GM12878 (cell line): ENCODE measurements around the gene RRH. TPM values are rescaled to one million over a fixed set of nuclear protein-coding genes. Genes with fewer than 3 reads are reported as not detected.
"Not testable (repeated sequence)": the region's sequence is repeated elsewhere in the genome, so short reads cannot be mapped to it uniquely, and the experiment has no call there.

ENCODE experiments used
- ATAC-seq: fragments of 200-7000 bp; cut with Tn5 transposase; 3 replicates; pipeline ENCODE4 v1.9.1; 2020; ENCODE audit warnings: mild to moderate bottlenecking, moderate library complexity
- BruUV-seq: library from RNA; stranded (reverse); fragments of 400-500 nt; replicated peaks from 2 replicates; lab custom pipeline; 2021; lab: Mats Ljungman, UMichigan
- CTCF ChIA-PET: fragments of 300-600 bp; sonication (Branson Sonifier 250); formaldehyde crosslinking; extraction: SDS; loops from one replicate; lab custom pipeline; 2021; ENCODE audit warnings: inconsistent platforms; lab: Yijun Ruan, JAX
- POLR2A ChIA-PET: fragments of 350-600 bp; formaldehyde crosslinking; extraction: SDS; loops from one replicate; lab custom pipeline; 2021; ENCODE audit warnings: inconsistent platforms; lab: Charles Lee
- RAD21 ChIA-PET: fragments of 300-600 bp; sonication (Branson Sonifier 250); formaldehyde crosslinking; loops from one replicate; lab custom pipeline; 2023; ENCODE audit warnings: antibody characterized with exemption; ENCODE audit not compliant: unreplicated experiment; lab: Charles Lee
- SMC1A ChIA-PET: fragments of 300-600 bp; sonication (Branson Sonifier 250); formaldehyde crosslinking; loops from one replicate; lab custom pipeline; 2023; ENCODE audit not compliant: unreplicated experiment, uncharacterized antibody; lab: Charles Lee
- DNase-seq: peaks from one replicate; pipeline ENCODE4 v3.0.0-alpha.2; 2011; ENCODE audit warnings: low read depth, low spot score
- FAIRE-seq: peaks from 3 replicates; lab custom pipeline; 2011; peaks lifted over from hg19 to GRCh38; lab: Jason Lieb, UNC
- H2AFZ ChIP-seq: 2 replicates; pipeline ENCODE4 v1.6.0; 2011; ENCODE audit warnings: low read depth, low read length, control low read depth; ENCODE audit not compliant: control insufficient read depth
- H3K27ac ChIP-seq: 2 replicates; pipeline ENCODE4 v1.5.1; 2011; ENCODE audit warnings: control low read depth; ENCODE audit not compliant: control insufficient read depth, insufficient read depth
- H3K27me3 ChIP-seq, 2 experiments: replicated peaks in 1 of 2; 2 replicates each; pipeline versions ENCODE4 v1.6.0 to v1.6.1; 2011; ENCODE audit warnings: low read length in 1 of 2; ENCODE audit not compliant: control insufficient read depth in 2 of 2, insufficient read depth in 2 of 2
- H3K36me3 ChIP-seq, 2 experiments: 2 replicates each; pipeline ENCODE4 v1.5.1; 2011; ENCODE audit warnings: low read length in 1 of 2; ENCODE audit not compliant: control insufficient read depth in 2 of 2, insufficient read depth in 2 of 2
- H3K4me1 ChIP-seq: 2 replicates; pipeline ENCODE4 v1.6.1; 2011; ENCODE audit warnings: mild to moderate bottlenecking, low read length, moderate library complexity, mixed read lengths; ENCODE audit not compliant: control insufficient read depth, insufficient read depth
- H3K4me2 ChIP-seq: 2 replicates; pipeline ENCODE4 v1.6.0; 2011; ENCODE audit warnings: control low read depth; ENCODE audit not compliant: control insufficient read depth, insufficient read depth
- H3K4me3 ChIP-seq: fragments of 200-600 bp; sonication (generic); 2 replicates; pipeline ENCODE4 v1.5.1; 2016
- H3K79me2 ChIP-seq: 2 replicates; pipeline ENCODE4 v1.6.0; 2011; ENCODE audit warnings: low read length; ENCODE audit not compliant: control insufficient read depth, insufficient read depth
- H3K9ac ChIP-seq: 2 replicates; pipeline ENCODE4 v1.8.0; 2011; ENCODE audit warnings: low read length, control low read depth, mixed read lengths; ENCODE audit not compliant: control insufficient read depth, insufficient read depth
- H3K9me3 ChIP-seq: replicated peaks from 3 replicates; pipeline ENCODE4 v1.5.1; 2011; ENCODE audit warnings: mild to moderate bottlenecking, low read length; ENCODE audit not compliant: control insufficient read depth, insufficient read depth
- H4K20me1 ChIP-seq: 2 replicates; pipeline ENCODE4 v1.6.0; 2011; ENCODE audit not compliant: control insufficient read depth, insufficient read depth
- ATF2 ChIP-seq: IDR thresholded peaks from 2 replicates; pipeline ENCODE4 v1.6.1; 2012; ENCODE audit warnings: low read length, inconsistent platforms
- BCL3 ChIP-seq: IDR thresholded peaks from 2 replicates; pipeline ENCODE4 v1.6.1; 2011; ENCODE audit warnings: borderline replicate concordance, low read depth, mild to moderate bottlenecking, moderate library complexity, low read length; ENCODE audit not compliant: insufficient read depth, poor library complexity, severe bottlenecking
- KDM1A ChIP-seq: fragments of 200-600 bp; sonication (generic); IDR thresholded peaks from 2 replicates; pipeline ENCODE4 v1.6.1; 2016; ENCODE audit warnings: borderline replicate concordance
- NR2C2 ChIP-seq: IDR thresholded peaks from 2 replicates; pipeline ENCODE4 v1.6.1; 2011; ENCODE audit warnings: borderline replicate concordance, low read depth; ENCODE audit not compliant: control insufficient read depth, insufficient read length
- SREBF1 ChIP-seq: IDR thresholded peaks from 2 replicates; pipeline ENCODE4 v1.6.1; 2012; ENCODE audit warnings: mild to moderate bottlenecking, low read length
- SUZ12 ChIP-seq: fragments of 200-600 bp; sonication (generic); IDR thresholded peaks from one replicate; pipeline ENCODE4 v1.6.1; 2018; ENCODE audit warnings: antibody characterized with exemption, mild to moderate bottlenecking; ENCODE audit not compliant: unreplicated experiment
- TCF3 ChIP-seq: IDR thresholded peaks from 2 replicates; pipeline ENCODE4 v1.6.1; 2012; ENCODE audit warnings: low read depth, mild to moderate bottlenecking, low read length, borderline replicate concordance; ENCODE audit not compliant: insufficient read depth
- WGBS: methylation state at CpG from one replicate; pipeline ENCODE4 v1.1.6; 2016; ENCODE audit warnings: low lambda C conversion rate; ENCODE audit not compliant: insufficient replicate concordance, insufficient coverage; ENCODE audit errors: missing lambda C conversion rate; 5-methylcytosine and 5-hydroxymethylcytosine counted together
- in situ Hi-C: fragments of 300-500 bp; cut with MboI; formaldehyde crosslinking; loops from 9 replicates; pipeline ENCODE4 v1.14.3; 2018; ENCODE audit warnings: mixed read lengths
- intact Hi-C: fragments of 100-400 bp; cut with micrococcal nuclease; formaldehyde crosslinking; loops from one replicate; pipeline ENCODE4 v1.14.2; 2022; ENCODE audit not compliant: unreplicated experiment
- polyA plus RNA-seq, 11 experiments: library from polyadenylated mRNA; depleted of rRNA in 4 of 11; unstranded in 6 of 11; stranded (reverse) in 5 of 11; fragments of >200 nt; fragmentation: Nextera tagmentation in 4 of 11; fragmentation: Illumina TruSeq in 1 of 11; extraction: Ambion mirVana in 4 of 11; extraction: Trizol in 1 of 11; gene quantifications; 1 replicate in 1 of 11; 2 replicates in 10 of 11; pipeline versions ENCODE4 v1.2.1 to v1.2.3, GENCODE V29; 2011 to 2016; ENCODE audit warnings: inconsistent platforms in 2 of 11, missing spikeins in 2 of 11, low read depth in 1 of 11
- total RNA-seq, 4 experiments: library from RNA; depleted of rRNA in 3 of 4; stranded (reverse); fragments of >200 nt in 3 of 4; fragmentation: Illumina TruSeq in 1 of 4; extraction: Trizol in 1 of 4; gene quantifications; 2 replicates each; pipeline versions ENCODE4 v1.2.1 to v1.2.3, GENCODE V29; 2013 to 2021

The RRH gene
- total and polyA plus RNA-seq, 10 of the 15 experiments (the other 5 are each of a cell fraction or from before 2014, with no cell fraction given), result 0.06 to 0.24 (median 0.12) TPM; not detected in 6

GRCh38 chr4:109873791-109874514 is 46.2 kb downstream of the RRH start (continued):
- no peak for TF ChIP-seq BCL3
- TF ChIP-seq, all 136 proteins: peak for 0

GRCh38 chr4:109875106-109875505 is 47.3 kb downstream of the RRH start:
- Histone ChIP-seq H3K27ac (no peak overlapping the region), H3K4me1 (peaks cover 8% of the 10 kb centered on the region; the same call in 1 of the 2 replicates), H3K36me3 (no peaks in the 10 kb centered on the region), H3K4me3 (no peak overlapping the region), H3K9me3 (no peaks in the 10 kb centered on the region), H2AFZ (no peak overlapping the region), H3K27me3 (no peaks in the 10 kb centered on the region; a peak in 1 of 4 replicates), H3K4me2 (no peak overlapping the region), H3K79me2 (no peaks in the 10 kb centered on the region), H3K9ac (no peak overlapping the region), H4K20me1 (no peaks in the 10 kb centered on the region)
- DNase-seq (no peak), ATAC-seq (no peak), FAIRE-seq (no peak)
- WGBS, result 85% methylated on average over 1 of the region's 1 CpG
- ChIA-PET SMC1A (no interaction called here), POLR2A (no interaction called here), RAD21 (no interaction called here), CTCF (no interaction called here)
- no TSS peak for BruUV-seq
- in situ Hi-C loops (no loop called here), intact Hi-C loops (no loop called here)
- TF ChIP-seq NR2C2 (no peak), SUZ12 (no peak), SREBF1 (no peak), ATF2 (no peak), TCF3 (no peak), KDM1A (no peak)

GRCh38 chr4:109875553-109875952 is 47.8 kb downstream of the RRH start:
- WGBS, result 53% methylated on average over 2 of the region's 2 CpGs
- BruUV-seq, in situ Hi-C loops, intact Hi-C loops, RAD21 ChIA-PET, H3K27me3 ChIP-seq, ATAC-seq, H3K4me2 ChIP-seq, H3K79me2 ChIP-seq, H3K4me1 ChIP-seq, H2AFZ ChIP-seq, SMC1A ChIA-PET, H3K9me3 ChIP-seq, H4K20me1 ChIP-seq, H3K9ac ChIP-seq, POLR2A ChIA-PET, H3K4me3 ChIP-seq, H3K36me3 ChIP-seq, DNase-seq, CTCF ChIA-PET, H3K27ac ChIP-seq, FAIRE-seq: not testable (repeated sequence)
